ENCODE results near the gene THADA. TPM values are rescaled to one million over a fixed set of nuclear protein-coding genes. Genes with fewer than 3 reads are reported as not detected.
A peak's percentile ranks its signal among the peaks of the same experiment; 100 is the strongest.
"Not testable (repeated sequence)": the region's sequence is repeated elsewhere in the genome, so short reads cannot be mapped to it uniquely, and the experiment has no call there.

The THADA gene
- total RNA-seq, 2 donors from 2014 or later = 41.1 to 54.3 TPM

DNA sequence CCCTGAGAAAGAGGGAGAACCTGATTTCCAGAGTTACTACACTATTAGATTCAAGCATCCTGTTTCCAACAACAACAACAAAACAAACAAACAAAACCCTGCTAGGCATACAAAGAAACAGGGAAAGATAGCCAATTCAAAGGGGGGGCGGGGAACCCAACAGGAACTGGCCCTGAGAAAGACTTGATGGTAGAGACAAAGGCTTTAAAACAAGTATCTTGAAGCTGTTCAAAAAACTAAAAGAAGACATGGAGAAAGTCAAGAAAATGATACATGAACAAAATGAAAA, 147.1 kb downstream of the THADA start:
- Histone ChIP-seq H3K4me1 (replicated peaks) (peaks cover 33% of the 10 kb centered on the region), H3K4me3 (no peak overlapping the region), H3K36me3 (no peaks in the 10 kb centered on the region), H3K9me3 (no peaks in the 10 kb centered on the region), H3K27me3 (replicated peaks; ENCODE audit: insufficient read depth) (no peaks in the 10 kb centered on the region), H3K27ac (no peak overlapping the region)
- intact Hi-C loops (cut with DNase I) = no loop called here
- TF ChIP-seq, protein P1, sequence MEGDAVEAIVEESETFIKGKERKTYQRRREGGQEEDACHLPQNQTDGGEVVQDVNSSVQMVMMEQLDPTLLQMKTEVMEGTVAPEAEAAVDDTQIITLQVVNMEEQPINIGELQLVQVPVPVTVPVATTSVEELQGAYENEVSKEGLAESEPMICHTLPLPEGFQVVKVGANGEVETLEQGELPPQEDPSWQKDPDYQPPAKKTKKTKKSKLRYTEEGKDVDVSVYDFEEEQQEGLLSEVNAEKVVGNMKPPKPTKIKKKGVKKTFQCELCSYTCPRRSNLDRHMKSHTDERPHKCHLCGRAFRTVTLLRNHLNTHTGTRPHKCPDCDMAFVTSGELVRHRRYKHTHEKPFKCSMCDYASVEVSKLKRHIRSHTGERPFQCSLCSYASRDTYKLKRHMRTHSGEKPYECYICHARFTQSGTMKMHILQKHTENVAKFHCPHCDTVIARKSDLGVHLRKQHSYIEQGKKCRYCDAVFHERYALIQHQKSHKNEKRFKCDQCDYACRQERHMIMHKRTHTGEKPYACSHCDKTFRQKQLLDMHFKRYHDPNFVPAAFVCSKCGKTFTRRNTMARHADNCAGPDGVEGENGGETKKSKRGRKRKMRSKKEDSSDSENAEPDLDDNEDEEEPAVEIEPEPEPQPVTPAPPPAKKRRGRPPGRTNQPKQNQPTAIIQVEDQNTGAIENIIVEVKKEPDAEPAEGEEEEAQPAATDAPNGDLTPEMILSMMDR (IDR thresholded peaks at IDR 0.05) = no peak
- no peak for TF ChIP-seq POLR2AphosphoS5 (IDR thresholded peaks at IDR 0.05)
- no peak for TF ChIP-seq POLR2A (IDR thresholded peaks at IDR 0.05)
- 100% methylated on average over 1 of the region's 1 CpG for WGBS
- no peak for DNase-seq (ENCODE audit: low spot score)

DNA sequence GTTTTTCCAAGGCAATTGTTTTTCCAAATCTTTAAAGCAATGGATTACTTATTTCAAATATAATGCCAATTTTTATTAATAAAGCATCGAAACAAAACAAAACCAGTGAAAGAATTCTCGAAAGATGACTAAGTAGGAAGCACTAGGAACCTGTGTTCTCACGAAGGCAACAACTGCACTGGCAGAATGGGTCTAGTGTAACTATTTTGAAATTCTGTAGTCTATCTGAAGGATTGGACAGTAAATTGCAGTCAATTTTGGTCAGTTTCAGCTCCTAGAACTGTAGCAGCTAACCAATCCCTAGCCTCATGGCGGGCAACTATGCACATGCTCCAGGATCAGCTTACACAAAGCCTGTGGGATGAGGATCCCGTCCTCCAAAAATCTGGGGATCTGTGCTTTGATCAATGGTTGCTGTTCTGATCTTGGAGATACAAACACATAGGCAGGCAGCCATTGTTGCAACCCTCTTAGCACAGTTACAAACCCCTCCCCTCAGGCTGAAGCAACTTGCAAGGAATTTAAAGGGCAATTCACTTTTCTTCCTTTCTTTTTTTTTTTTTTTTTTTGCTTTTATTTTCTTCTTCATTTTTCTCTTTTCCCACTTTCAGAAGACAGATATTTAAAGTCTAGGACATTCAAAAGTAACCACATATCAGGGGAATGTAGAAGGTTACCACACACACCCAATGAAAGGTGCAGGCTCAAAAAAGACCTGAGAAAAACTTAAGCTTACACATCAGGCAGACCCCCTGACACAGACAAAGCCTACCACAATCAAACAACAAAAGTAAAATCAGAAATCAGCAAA, 147.6 kb downstream of the THADA start:
- DNase-seq (ENCODE audit: low spot score) = no peak
- Histone ChIP-seq H3K4me3 (no peak overlapping the region), H3K27me3 (replicated peaks; ENCODE audit: insufficient read depth) (no peaks in the 10 kb centered on the region), H3K27ac (no peak overlapping the region), H3K9me3 (no peaks in the 10 kb centered on the region), H3K36me3 (no peaks in the 10 kb centered on the region), H3K4me1 (replicated peaks) (peaks cover 38% of the 10 kb centered on the region)
- TF ChIP-seq, protein P1 (IDR thresholded peaks at IDR 0.05) = no peak
- TF ChIP-seq POLR2A (IDR thresholded peaks at IDR 0.05) = no peak
- TF ChIP-seq POLR2AphosphoS5 (IDR thresholded peaks at IDR 0.05) = no peak
- 97% methylated on average over 5 of the region's 5 CpGs for WGBS
- intact Hi-C loops (cut with DNase I) = no loop called here

DNA sequence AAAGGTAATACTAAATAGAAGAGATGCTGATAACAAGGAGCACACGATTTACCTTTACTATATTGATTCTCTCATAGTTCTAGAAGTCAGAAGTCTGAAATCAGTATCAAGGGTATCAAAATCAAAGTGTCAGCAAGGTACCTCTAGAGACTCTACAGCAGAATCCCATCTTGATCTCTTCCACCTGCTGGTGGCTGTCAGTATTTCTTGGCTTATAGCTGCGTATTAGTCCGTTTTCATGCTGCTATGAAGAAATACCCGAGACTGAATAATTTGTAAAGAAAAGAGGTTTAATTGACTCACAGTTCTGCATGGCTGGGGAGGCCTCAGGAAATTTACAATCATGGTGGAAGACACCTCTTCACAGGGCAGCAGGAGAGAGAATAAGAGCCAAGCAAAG, 149.1 kb downstream of the THADA start:
- Histone ChIP-seq H3K27ac (peak overlapping the region in 1 of 2 donors; percentile 74), H3K4me1 (replicated peaks) (peaks cover 30% of the 10 kb centered on the region)
- 89% methylated on average over 4 of the region's 4 CpGs for WGBS
- DNase-seq (ENCODE audit: low spot score); H3K36me3 ChIP-seq; intact Hi-C loops (cut with DNase I); H3K9me3 ChIP-seq; H3K4me3 ChIP-seq; H3K27me3 ChIP-seq (replicated peaks; ENCODE audit: insufficient read depth): not testable (repeated sequence)

DNA sequence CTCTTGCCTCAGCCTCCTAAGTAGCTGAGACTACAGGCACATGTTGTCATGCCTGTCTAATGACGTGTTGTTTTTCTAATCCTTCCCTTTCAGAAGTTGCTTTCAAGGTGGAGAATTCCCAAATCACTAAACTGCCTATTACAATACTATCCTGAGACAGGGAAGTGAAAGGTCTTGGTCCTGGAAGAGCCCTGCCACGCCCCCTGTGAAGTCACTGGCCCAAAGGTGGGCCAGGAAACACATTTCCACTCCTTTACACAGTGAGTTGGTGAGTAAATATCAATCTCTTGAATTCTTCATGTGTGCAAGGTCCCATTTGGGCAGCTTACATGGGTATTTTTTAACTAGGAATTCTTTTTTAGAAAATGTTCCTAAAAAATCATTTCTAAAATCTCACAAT, 150.1 kb downstream of the THADA start:
- no peaks in the 10 kb centered on the region for H3K9me3 ChIP-seq
- no peak for DNase-seq (ENCODE audit: low spot score)
- peaks cover 24% of the 10 kb centered on the region for H3K4me1 ChIP-seq (replicated peaks)
- H3K4me3 ChIP-seq = no peak overlapping the region
- intact Hi-C loops (cut with DNase I) = no loop called here
- WGBS = 93% methylated on average over 2 of the region's 2 CpGs
- H3K27me3 ChIP-seq (replicated peaks; ENCODE audit: insufficient read depth) = no peaks in the 10 kb centered on the region
- no peaks in the 10 kb centered on the region for H3K36me3 ChIP-seq
- TF ChIP-seq POLR2A (IDR thresholded peaks at IDR 0.05) (no peak), POLR2AphosphoS5 (IDR thresholded peaks at IDR 0.05) (no peak)
- TF ChIP-seq, protein P1 (IDR thresholded peaks at IDR 0.05) = no peak
- peak overlapping the region; percentile 74 to 77 for H3K27ac ChIP-seq

DNA sequence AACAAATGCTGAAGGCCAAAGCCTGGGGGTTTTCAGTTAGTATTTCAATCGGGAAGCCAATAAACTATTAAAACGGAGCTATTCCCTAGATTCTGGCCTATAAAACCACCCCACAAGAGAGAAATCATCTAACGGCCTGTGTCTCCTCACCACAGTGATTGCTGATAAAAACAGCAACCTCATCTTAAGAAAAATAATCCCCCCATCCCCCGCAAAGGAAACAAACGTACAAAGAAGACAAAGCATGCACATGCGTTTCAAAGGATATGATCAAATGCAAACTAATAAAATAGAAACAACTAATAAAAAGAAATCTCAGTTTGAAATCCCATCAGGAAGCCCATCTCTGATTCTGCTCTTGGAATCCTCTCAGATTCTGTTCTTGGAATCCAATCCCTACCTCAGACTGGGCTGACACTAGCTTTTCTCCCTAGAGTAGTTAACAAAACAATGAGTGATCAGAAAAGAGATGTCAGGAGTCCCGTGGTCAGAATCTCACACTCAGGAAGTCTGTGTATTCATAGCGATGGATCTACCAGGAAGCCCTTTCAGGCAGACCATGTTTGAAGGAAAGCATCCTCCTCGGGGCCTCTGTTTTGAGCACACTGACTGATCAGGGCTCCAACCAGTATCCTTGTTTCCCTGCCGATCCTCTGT, 150.7 kb downstream of the THADA start:
- 11% methylated on average over 10 of the region's 10 CpGs for WGBS
- H3K4me1 ChIP-seq (replicated peaks) = peaks cover 29% of the 10 kb centered on the region
- intact Hi-C loops (cut with DNase I) = no loop called here
- peak overlapping the region; percentile 74 to 77 for H3K27ac ChIP-seq
- no peak overlapping the region for H3K4me3 ChIP-seq
- H3K9me3 ChIP-seq = no peaks in the 10 kb centered on the region
- H3K27me3 ChIP-seq (replicated peaks; ENCODE audit: insufficient read depth) = no peaks in the 10 kb centered on the region
- H3K36me3 ChIP-seq = no peaks in the 10 kb centered on the region
- TF ChIP-seq POLR2AphosphoS5 (IDR thresholded peaks at IDR 0.05) = peak; percentile 64
- TF ChIP-seq, protein P1 (IDR thresholded peaks at IDR 0.05) = no peak
- peak; percentile 49 for DNase-seq (ENCODE audit: low spot score)
